Measurements from ENCODE around the gene TMEM134. TPM values are rescaled to one million over a fixed set of nuclear protein-coding genes. Genes with fewer than 3 reads are reported as not detected.

Gene TMEM134
- total and polyA plus RNA-seq, 9 of the 15 experiments (the other 6 are each of a cell fraction or from before 2014, with no cell fraction given), result 0.63 to 48.4 (median 10.7) TPM

DNA sequence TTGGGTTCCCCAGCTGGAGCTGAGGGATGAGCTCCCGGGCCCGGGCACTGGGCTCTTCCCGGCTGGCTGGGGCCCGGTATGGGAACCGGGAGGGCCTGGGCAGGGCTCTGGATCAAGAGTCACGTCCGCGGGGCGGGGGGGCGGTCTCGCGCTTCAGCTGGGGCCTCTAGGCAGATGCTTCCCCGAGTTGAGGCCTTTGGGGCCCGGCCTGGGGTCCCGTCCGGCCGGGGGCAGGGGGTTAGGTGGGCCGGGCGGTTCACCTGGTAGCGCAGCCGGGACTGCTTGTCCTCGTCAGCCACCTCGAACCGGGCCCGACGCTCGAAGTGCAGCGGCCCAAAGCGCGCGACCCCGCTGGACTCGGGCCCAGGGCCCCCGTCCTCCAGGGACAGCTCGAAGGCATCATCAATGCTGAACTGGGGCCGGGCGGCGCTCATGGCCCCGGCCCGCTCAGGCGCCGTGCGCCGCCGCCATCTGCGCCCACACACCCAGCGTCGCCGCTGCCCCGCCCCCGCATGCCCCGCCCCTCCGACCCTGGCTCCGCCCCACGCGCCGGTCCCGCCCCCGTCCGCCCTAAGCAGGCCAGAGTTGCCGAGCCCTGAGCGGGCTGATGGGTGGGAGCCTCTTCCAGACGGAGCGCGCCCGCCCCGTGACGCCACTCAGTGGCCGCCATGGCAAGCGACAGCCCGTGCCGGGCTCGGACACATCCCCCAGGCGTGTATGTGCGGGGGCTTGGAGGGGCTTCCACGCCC is at the start of gene TMEM134 (continued):
- TF ChIP-seq, protein P1, sequence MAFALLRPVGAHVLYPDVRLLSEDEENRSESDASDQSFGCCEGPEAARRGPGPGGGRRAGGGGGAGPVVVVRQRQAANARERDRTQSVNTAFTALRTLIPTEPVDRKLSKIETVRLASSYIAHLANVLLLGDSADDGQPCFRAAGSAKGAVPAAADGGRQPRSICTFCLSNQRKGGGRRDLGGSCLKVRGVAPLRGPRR (CRISPR knock-in tag; IDR thresholded peaks at IDR 0.05), result no peak
- no peak for TF ChIP-seq NCOA2 (IDR thresholded peaks at IDR 0.05; ENCODE audit: partially characterized antibody in 2 of 2)
- TF ChIP-seq PML (IDR thresholded peaks at IDR 0.05; ENCODE audit: low read length), result peak; percentile 73; the same call in 1 of the 2 replicates
- TF ChIP-seq TFAP4 (CRISPR knock-in tag; IDR thresholded peaks at IDR 0.05; ENCODE audit: borderline replicate concordance), result peak; percentile 91
- TF ChIP-seq TRIM24 (IDR thresholded peaks at IDR 0.05), result no peak
- TF ChIP-seq SLC30A9 (CRISPR knock-in tag; IDR thresholded peaks at IDR 0.05), result no peak
- TF ChIP-seq ZNF551 (CRISPR knock-in tag; IDR thresholded peaks at IDR 0.05), result no peak
- TF ChIP-seq EZH2 (IDR thresholded peaks at IDR 0.05; ENCODE audit: borderline replicate concordance, low read depth, low read length), result no peak
- no peak for TF ChIP-seq NFE2L1 (tag; IDR thresholded peaks at IDR 0.05; ENCODE audit: borderline replicate concordance, low read depth)
- TF ChIP-seq BRD4 (IDR thresholded peaks at IDR 0.05), result no peak
- no peak for TF ChIP-seq PHB2 (IDR thresholded peaks at IDR 0.05; ENCODE audit: low read depth)
- TF ChIP-seq GATA2 (CRISPR knock-in tag; IDR thresholded peaks at IDR 0.05), result no peak
- no peak for TF ChIP-seq HMGXB4 (CRISPR knock-in tag; IDR thresholded peaks at IDR 0.05)
- TF ChIP-seq ZNF24 (IDR thresholded peaks at IDR 0.05), result no peak
- no peak for TF ChIP-seq SAFB2 (IDR thresholded peaks at IDR 0.05; ENCODE audit: borderline replicate concordance, low read depth, low read length, severe bottlenecking)
- TF ChIP-seq, protein P2, sequence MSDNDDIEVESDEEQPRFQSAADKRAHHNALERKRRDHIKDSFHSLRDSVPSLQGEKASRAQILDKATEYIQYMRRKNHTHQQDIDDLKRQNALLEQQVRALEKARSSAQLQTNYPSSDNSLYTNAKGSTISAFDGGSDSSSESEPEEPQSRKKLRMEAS (CRISPR knock-in tag; IDR thresholded peaks at IDR 0.05), result peak; percentile 14; the same call in 1 of the 2 replicates
- TF ChIP-seq GABPB2 (CRISPR knock-in tag; conservative IDR thresholded peaks at IDR 0.05), result no peak
- no peak for TF ChIP-seq STAT5B (CRISPR knock-in tag; IDR thresholded peaks at IDR 0.05)
- no peak for TF ChIP-seq RFX7 (CRISPR knock-in tag; IDR thresholded peaks at IDR 0.05)
- TF ChIP-seq MEIS2 (IDR thresholded peaks at IDR 0.05; ENCODE audit: partially characterized antibody), result no peak
- TF ChIP-seq, protein P3, sequence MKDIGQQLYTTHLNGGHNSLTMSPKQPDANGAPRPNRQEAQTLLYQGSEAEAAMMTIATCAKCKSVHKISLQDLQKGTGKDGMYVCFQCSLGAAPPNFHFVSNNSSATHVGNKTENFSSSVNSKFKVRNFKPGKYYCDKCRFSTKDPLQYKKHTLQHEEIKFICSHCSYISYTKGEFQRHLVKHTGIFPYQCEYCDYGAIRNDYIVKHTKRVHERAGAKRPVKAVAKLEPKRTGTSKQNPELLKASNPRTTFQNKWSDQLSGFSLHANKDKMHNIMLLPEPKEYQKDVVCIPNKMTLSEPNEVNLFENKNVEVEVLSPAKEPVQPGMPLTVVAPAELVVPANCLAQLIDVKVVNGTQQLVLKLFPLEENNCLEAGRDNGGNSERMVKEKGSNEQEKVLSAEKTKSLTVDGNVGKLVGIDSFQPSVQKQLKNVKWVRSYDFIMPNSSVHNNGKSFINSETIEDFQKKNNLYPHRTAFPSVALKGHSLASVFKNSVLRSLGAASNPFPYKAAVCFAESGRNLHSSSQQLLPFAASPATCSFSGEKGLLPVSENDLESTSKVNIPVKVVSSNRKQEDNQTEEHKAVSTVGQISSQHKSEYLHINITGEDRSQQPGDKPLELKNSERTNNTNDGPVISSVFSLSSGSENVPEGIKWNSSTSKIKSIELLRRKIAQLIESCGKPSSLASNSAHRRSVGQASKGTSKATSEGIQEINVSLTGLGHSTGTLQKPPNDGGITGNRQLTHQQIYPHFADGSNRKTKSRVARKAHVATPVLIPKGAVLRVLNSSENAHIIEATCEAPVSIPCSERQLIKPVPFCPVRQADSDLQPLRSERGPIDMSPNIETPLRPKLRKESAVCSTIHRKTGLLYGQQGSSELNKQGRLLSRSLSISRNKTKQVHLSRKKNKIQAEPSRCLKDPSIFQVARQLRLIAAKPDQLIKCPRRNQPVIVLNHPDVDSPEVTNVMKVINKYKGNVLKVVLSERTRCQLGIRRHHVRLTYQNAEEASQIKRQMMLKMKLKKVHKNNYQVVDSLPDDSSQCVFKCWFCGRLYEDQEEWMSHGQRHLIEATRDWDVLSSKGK (CRISPR knock-in tag; IDR thresholded peaks at IDR 0.05), result no peak
- TF ChIP-seq PHF21A (IDR thresholded peaks at IDR 0.05; ENCODE audit: borderline replicate concordance, low read depth), result no peak

Data from K562 (cell line).